ENCODE data around the gene MARK2.

- TF ChIP-seq, protein P1, sequence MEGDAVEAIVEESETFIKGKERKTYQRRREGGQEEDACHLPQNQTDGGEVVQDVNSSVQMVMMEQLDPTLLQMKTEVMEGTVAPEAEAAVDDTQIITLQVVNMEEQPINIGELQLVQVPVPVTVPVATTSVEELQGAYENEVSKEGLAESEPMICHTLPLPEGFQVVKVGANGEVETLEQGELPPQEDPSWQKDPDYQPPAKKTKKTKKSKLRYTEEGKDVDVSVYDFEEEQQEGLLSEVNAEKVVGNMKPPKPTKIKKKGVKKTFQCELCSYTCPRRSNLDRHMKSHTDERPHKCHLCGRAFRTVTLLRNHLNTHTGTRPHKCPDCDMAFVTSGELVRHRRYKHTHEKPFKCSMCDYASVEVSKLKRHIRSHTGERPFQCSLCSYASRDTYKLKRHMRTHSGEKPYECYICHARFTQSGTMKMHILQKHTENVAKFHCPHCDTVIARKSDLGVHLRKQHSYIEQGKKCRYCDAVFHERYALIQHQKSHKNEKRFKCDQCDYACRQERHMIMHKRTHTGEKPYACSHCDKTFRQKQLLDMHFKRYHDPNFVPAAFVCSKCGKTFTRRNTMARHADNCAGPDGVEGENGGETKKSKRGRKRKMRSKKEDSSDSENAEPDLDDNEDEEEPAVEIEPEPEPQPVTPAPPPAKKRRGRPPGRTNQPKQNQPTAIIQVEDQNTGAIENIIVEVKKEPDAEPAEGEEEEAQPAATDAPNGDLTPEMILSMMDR (IDR thresholded peaks at IDR 0.05; ENCODE audit: low read length), result no peak
- no peak for TF ChIP-seq EZH2 (optimal IDR thresholded peaks at IDR 0.05; ENCODE audit: low read depth, low read length)
These were observed 21.0 kb upstream of the MARK2 start for GRCh38 chr11:63817758-63818498.
